ENCODE results near the gene CPLX4.
A peak's percentile ranks its signal among the peaks of the same experiment; 100 is the strongest.

The CPLX4 gene

DNA sequence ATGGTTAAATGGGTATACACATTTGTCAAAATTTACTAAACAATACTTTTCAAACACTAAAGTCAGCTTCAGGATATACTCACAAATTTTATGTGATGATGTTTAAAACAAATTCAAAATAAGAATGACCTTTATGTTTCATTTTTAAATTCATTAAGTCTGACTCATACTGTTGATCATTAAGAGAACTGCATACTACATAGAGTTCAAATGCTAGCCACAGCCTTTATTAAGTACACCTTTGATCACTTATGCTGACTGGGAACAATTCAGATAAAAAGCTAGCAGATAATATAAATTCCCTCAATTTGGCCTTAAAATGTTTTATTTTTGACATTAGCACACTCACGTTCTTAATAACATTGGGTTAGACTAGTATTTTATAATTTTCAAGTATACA lies 26.5 kb upstream of the CPLX4 start:
- no peak overlapping the region for H3K9ac ChIP-seq (ENCODE audit: low read length)
- no peak overlapping the region for H3K27ac ChIP-seq (ENCODE audit: low read depth, low read length)
- H3K4me1 ChIP-seq (ENCODE audit: control insufficient read depth, insufficient read depth, low read length) = no peaks in the 10 kb centered on the region
- peaks cover 92% of the 10 kb centered on the region for H3K36me3 ChIP-seq (ENCODE audit: control insufficient read depth, insufficient read depth, low read length)
- no peaks in the 10 kb centered on the region for H3K9me3 ChIP-seq (ENCODE audit: control insufficient read depth, insufficient read depth, low read depth, low read length)
- H3K27me3 ChIP-seq (ENCODE audit: control insufficient read depth, insufficient read depth, low read length) = no peaks in the 10 kb centered on the region
- H3K4me3 ChIP-seq (ENCODE audit: low read depth, low read length) = no peak overlapping the region

DNA sequence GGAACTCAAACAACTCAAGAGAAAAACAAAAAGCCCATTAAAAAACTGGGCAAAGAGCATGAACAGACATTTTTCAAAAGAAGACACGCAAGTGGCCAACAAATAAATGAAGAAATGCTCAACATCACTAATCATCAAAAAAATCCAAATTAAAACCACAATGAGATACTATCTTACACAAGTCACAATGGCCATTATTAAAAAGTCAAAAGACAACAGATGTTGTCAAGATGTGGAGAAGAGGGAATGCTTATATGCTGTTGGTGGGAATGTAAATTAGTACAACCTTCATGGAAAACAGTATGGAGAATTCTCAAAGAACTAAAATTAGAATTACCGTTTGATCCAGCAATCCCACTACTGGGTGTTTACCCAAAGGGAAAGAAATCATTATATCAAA lies 25.5 kb upstream of the CPLX4 start:
- Histone ChIP-seq H3K9ac (ENCODE audit: low read length) (no peak overlapping the region), H3K4me3 (ENCODE audit: low read depth, low read length) (no peak overlapping the region), H3K27ac (ENCODE audit: low read depth, low read length) (no peak overlapping the region), H3K4me1 (ENCODE audit: control insufficient read depth, insufficient read depth, low read length) (no peaks in the 10 kb centered on the region), H3K9me3 (ENCODE audit: control insufficient read depth, insufficient read depth, low read depth, low read length) (no peaks in the 10 kb centered on the region), H3K36me3 (ENCODE audit: control insufficient read depth, insufficient read depth, low read length) (peaks cover 92% of the 10 kb centered on the region), H3K27me3 (ENCODE audit: control insufficient read depth, insufficient read depth, low read length) (no peaks in the 10 kb centered on the region)

DNA sequence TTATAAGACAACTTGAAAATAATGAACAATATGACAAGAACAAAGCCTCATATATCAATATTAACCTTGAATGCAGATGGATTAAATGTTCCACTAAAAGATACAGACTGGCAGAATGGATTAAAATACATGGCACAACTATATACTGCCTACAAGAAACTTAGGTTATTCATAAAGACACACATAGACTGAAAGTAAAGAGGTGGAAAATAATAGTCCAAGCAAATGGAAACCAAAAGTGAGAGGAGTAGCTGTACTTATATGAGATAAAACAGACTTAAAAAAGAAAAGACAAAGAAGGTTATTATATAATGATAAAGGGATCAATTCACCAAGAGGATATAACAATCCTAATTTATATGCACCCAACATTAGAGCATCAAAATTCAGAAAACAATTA lies 22.4 kb upstream of the CPLX4 start:
- Histone ChIP-seq H3K9ac (ENCODE audit: low read length) (no peak overlapping the region), H3K4me1 (ENCODE audit: control insufficient read depth, insufficient read depth, low read length) (no peaks in the 10 kb centered on the region), H3K4me3 (ENCODE audit: low read depth, low read length) (no peak overlapping the region), H3K27me3 (ENCODE audit: control insufficient read depth, insufficient read depth, low read length) (no peaks in the 10 kb centered on the region), H3K36me3 (ENCODE audit: control insufficient read depth, insufficient read depth, low read length) (peaks cover 89% of the 10 kb centered on the region), H3K27ac (ENCODE audit: low read depth, low read length) (no peak overlapping the region), H3K9me3 (ENCODE audit: control insufficient read depth, insufficient read depth, low read depth, low read length) (no peaks in the 10 kb centered on the region)

DNA sequence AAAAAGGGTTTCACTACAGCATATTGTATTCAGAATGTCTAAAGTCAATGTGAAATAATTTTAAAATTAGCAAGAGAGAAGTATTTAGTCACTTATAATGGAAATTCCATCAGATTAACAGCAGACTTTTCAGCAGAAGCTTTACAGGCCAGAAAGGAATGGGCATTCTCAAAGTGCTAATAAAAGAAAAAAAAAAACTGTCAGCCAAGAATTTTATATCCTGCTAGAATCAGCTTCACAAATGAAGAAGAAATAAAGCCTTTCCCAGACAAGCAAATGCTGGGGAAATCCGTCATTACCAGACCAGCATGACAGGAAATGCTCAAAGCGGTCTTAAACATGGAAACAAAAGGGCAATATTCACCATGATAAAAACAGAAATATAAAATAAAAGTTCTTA lies 21.9 kb upstream of the CPLX4 start:
- Histone ChIP-seq H3K27ac (ENCODE audit: low read depth, low read length) (no peak overlapping the region), H3K36me3 (ENCODE audit: control insufficient read depth, insufficient read depth, low read length) (peaks cover 89% of the 10 kb centered on the region), H3K9ac (ENCODE audit: low read length) (no peak overlapping the region), H3K27me3 (ENCODE audit: control insufficient read depth, insufficient read depth, low read length) (no peaks in the 10 kb centered on the region), H3K4me3 (ENCODE audit: low read depth, low read length) (no peak overlapping the region), H3K4me1 (ENCODE audit: control insufficient read depth, insufficient read depth, low read length) (no peaks in the 10 kb centered on the region), H3K9me3 (ENCODE audit: control insufficient read depth, insufficient read depth, low read depth, low read length) (no peaks in the 10 kb centered on the region)

DNA sequence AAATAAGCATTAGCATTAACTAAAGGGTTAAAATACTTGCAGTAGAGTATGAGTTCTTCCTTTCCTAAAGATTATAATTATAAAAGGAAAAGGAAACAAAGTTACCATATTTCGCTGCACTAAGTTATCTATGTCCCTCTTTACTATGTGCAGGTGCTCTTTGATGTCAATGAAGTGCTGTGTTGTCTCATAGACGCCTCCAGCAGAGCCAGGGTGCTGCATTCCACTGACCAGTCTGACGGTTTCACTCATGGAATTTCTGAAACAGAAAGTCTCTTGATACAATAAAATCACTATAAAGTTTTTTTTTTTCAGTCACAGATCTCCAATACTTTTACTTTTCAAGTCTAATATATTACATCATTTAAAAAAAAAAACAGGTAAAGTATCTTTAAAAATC lies 14.5 kb upstream of the CPLX4 start:
- Histone ChIP-seq H3K9me3 (ENCODE audit: control insufficient read depth, insufficient read depth, low read depth, low read length) (no peaks in the 10 kb centered on the region), H3K4me3 (ENCODE audit: low read depth, low read length) (no peak overlapping the region), H3K27me3 (ENCODE audit: control insufficient read depth, insufficient read depth, low read length) (no peaks in the 10 kb centered on the region), H3K4me1 (ENCODE audit: control insufficient read depth, insufficient read depth, low read length) (no peaks in the 10 kb centered on the region), H3K36me3 (ENCODE audit: control insufficient read depth, insufficient read depth, low read length) (peaks cover 89% of the 10 kb centered on the region), H3K27ac (ENCODE audit: low read depth, low read length) (no peak overlapping the region), H3K9ac (ENCODE audit: low read length) (no peak overlapping the region)

DNA sequence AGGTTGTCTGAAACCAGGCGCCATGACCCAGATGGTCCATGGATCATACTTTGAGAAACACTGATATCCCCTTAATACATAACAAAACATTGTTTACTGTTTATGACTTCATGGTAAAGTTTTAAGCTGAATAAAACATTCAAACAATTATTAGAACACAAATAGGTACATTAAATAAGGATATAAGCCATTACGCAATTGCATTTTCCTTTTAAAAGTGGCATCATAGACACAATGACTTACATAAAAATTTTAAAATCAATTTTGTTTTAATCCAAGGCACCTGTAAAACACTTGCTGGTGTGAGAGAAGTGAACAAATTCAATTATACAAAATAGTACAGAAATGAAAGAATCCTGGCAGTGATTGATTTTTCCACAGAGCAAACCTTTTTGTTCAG lies 10.2 kb upstream of the CPLX4 start:
- Histone ChIP-seq H3K9me3 (ENCODE audit: control insufficient read depth, insufficient read depth, low read depth, low read length) (no peaks in the 10 kb centered on the region), H3K27ac (ENCODE audit: low read depth, low read length) (no peak overlapping the region), H3K4me3 (ENCODE audit: low read depth, low read length) (no peak overlapping the region), H3K36me3 (ENCODE audit: control insufficient read depth, insufficient read depth, low read length) (peaks cover 65% of the 10 kb centered on the region), H3K27me3 (ENCODE audit: control insufficient read depth, insufficient read depth, low read length) (no peaks in the 10 kb centered on the region), H3K9ac (ENCODE audit: low read length) (no peak overlapping the region), H3K4me1 (ENCODE audit: control insufficient read depth, insufficient read depth, low read length) (no peaks in the 10 kb centered on the region)

DNA sequence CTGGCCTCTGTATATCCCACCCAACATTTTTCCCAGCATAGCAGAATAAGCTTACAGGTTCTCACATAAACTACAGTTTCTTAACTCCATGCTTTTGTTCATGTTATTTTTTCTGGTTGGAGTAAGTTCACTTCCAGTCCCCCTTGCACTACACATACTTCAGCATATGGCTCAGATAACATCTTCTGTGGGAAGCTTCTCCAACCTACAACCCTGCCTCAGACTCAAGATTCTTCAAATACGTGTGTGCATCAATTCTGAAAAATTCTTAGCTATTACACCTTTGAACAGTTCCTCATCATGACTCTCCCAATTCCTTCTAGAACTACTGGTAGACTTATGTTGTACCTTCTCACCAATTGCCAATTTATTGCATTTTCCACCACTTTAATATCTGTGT lies 7.5 kb upstream of the CPLX4 start:
- Histone ChIP-seq H3K9me3 (ENCODE audit: control insufficient read depth, insufficient read depth, low read depth, low read length) (no peaks in the 10 kb centered on the region), H3K4me1 (ENCODE audit: control insufficient read depth, insufficient read depth, low read length) (no peaks in the 10 kb centered on the region), H3K4me3 (ENCODE audit: low read depth, low read length) (no peak overlapping the region), H3K27me3 (ENCODE audit: control insufficient read depth, insufficient read depth, low read length) (no peaks in the 10 kb centered on the region), H3K9ac (ENCODE audit: low read length) (no peak overlapping the region), H3K36me3 (ENCODE audit: control insufficient read depth, insufficient read depth, low read length) (peaks cover 41% of the 10 kb centered on the region), H3K27ac (ENCODE audit: low read depth, low read length) (no peak overlapping the region)

DNA sequence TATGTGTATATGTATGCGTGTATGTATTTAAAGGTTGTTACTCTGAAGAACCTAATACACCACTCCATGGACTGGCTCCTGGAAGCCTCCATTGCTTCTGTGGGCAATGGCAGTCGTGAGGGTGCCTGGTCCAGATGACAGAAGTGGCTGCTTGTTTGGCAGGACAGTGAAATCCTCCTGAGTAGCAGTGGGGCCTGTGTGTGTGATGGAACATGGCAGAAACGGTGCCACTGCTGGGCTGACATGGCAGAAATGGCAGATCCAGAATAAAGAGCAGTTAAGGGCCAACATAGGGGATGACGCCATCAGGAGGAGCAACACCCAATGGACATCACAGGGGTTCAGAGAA lies 6.1 kb upstream of the CPLX4 start:
- no peaks in the 10 kb centered on the region for H3K9me3 ChIP-seq (ENCODE audit: control insufficient read depth, insufficient read depth, low read depth, low read length)
- no peaks in the 10 kb centered on the region for H3K4me1 ChIP-seq (ENCODE audit: control insufficient read depth, insufficient read depth, low read length)
- H3K27me3 ChIP-seq (ENCODE audit: control insufficient read depth, insufficient read depth, low read length) = no peaks in the 10 kb centered on the region
- no peak overlapping the region for H3K27ac ChIP-seq (ENCODE audit: low read depth, low read length)
- peaks cover 28% of the 10 kb centered on the region for H3K36me3 ChIP-seq (ENCODE audit: control insufficient read depth, insufficient read depth, low read length)
- H3K9ac ChIP-seq (ENCODE audit: low read length) = no peak overlapping the region
- H3K4me3 ChIP-seq (ENCODE audit: low read depth, low read length) = no peak overlapping the region

DNA sequence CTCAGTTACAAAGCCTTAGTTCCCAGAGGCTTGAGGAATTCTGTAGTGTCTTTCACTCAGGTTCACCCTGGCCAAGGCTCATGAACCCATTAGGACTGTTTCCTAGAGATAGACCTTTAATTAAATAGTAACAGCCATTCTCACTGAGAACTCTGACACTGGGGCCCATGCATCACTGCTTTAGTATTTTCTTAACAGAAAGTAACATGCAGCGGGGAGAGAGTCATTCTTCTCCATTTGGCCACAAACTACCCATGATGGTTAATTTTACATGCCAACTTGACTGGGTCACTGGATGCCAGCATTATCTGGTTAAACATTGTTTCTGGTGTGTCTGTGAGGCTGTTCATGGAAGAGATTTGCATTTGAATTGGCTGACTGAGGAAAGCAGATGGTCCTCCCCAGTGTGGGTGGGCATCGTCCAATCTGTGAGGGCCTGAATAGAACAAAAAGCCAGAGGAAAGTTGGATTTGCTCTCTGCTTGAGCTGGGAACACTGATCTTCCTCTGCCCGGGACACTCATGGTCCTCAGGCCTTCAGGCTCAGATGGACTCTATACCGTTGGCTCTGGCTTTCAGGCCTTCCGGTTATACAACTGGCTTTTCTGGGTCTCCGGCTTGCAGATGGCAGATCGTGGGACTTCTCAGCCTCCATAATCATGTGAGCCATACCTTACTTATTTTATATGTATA lies 5.6 kb upstream of the CPLX4 start:
- no peak overlapping the region for H3K4me3 ChIP-seq (ENCODE audit: low read depth, low read length)
- no peaks in the 10 kb centered on the region for H3K4me1 ChIP-seq (ENCODE audit: control insufficient read depth, insufficient read depth, low read length)
- H3K36me3 ChIP-seq (ENCODE audit: control insufficient read depth, insufficient read depth, low read length) = peaks cover 23% of the 10 kb centered on the region
- H3K27ac ChIP-seq (ENCODE audit: low read depth, low read length) = no peak overlapping the region
- H3K9me3 ChIP-seq (ENCODE audit: control insufficient read depth, insufficient read depth, low read depth, low read length) = no peaks in the 10 kb centered on the region
- H3K9ac ChIP-seq (ENCODE audit: low read length) = no peak overlapping the region
- peaks cover 1% of the 10 kb centered on the region; the same call in 1 of the 2 replicates for H3K27me3 ChIP-seq (ENCODE audit: control insufficient read depth, insufficient read depth, low read length)

DNA sequence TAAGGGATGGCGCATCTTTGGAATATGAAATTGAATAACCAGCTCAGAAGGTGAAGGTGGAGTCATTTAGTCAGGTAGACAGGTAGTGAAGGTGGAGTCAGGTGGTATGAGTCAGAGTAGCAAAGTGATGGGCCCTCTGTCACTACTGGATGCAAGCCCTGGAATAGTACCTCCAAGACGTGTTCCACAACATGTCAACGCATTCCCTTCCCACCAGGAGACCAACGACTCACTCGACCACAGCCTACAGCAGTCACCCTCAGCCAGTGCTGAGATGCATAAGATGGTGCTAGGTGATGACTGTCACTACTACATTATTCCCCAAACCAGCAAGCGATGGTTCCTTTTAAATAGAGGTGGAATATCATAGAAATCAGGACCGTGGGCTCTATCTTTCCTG lies 6.8 kb downstream of the CPLX4 start:
- Histone ChIP-seq H3K36me3 (ENCODE audit: control insufficient read depth, insufficient read depth, low read length) (no peaks in the 10 kb centered on the region), H3K9me3 (ENCODE audit: control insufficient read depth, insufficient read depth, low read depth, low read length) (no peaks in the 10 kb centered on the region), H3K9ac (ENCODE audit: low read length) (no peak overlapping the region), H3K27ac (ENCODE audit: low read depth, low read length) (no peak overlapping the region), H3K4me3 (ENCODE audit: low read depth, low read length) (no peak overlapping the region), H3K4me1 (ENCODE audit: control insufficient read depth, insufficient read depth, low read length) (0 out of 2 replicates have a peak, but pooled peaks cover 5% of the 10 kb centered on the region), H3K27me3 (ENCODE audit: control insufficient read depth, insufficient read depth, low read length) (peaks cover 54% of the 10 kb centered on the region)

DNA sequence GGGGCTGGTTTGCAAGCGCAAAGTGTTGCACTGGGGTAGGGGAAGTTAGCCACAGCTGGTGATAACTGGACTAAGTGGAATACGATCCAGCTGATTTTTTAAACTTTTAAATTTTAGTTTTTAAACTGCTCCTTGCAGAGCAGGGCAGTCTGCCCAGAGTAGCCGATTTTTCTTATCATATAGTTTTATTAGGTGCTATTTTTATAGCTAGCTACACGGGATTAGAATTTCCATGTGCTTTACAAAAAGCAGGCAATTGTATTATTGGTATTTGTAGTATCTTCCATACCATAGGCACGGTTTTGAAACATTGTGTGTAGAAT lies 9.6 kb downstream of the CPLX4 start:
- H3K27ac ChIP-seq (ENCODE audit: low read depth, low read length) = no peak overlapping the region
- no peaks in the 10 kb centered on the region for H3K36me3 ChIP-seq (ENCODE audit: control insufficient read depth, insufficient read depth, low read length)
- peaks cover 73% of the 10 kb centered on the region for H3K27me3 ChIP-seq (ENCODE audit: control insufficient read depth, insufficient read depth, low read length)
- peak overlapping the region; percentile 58 for H3K4me3 ChIP-seq (ENCODE audit: low read depth, low read length)
- no peak overlapping the region for H3K9ac ChIP-seq (ENCODE audit: low read length)
- no peaks in the 10 kb centered on the region for H3K9me3 ChIP-seq (ENCODE audit: control insufficient read depth, insufficient read depth, low read depth, low read length)
- H3K4me1 ChIP-seq (ENCODE audit: control insufficient read depth, insufficient read depth, low read length) = 0 out of 2 replicates have a peak, but pooled peaks cover 5% of the 10 kb centered on the region

Data from HUES6 (cell line).